Panc1 (cell line): ENCODE results near the gene PCDHGA1. TPM values are rescaled to one million over a fixed set of nuclear protein-coding genes. Genes with fewer than 3 reads are reported as not detected.

Experiments used
- ATAC-seq: fragments of 200-7000 bp; cut with Tn5 transposase; 2 replicates; pipeline ENCODE4 v1.9.1; 2020; ENCODE audit warnings: mild to moderate bottlenecking, moderate library complexity
- BruUV-seq: library from RNA; stranded (reverse); fragments of 400-500 nt; replicated peaks from 2 replicates; lab custom pipeline; 2021; lab: Mats Ljungman, UMichigan
- CTCF ChIA-PET: fragments of 300-600 bp; sonication (Branson Sonifier 250); formaldehyde crosslinking; loops from one replicate; lab custom pipeline; 2022; ENCODE audit warnings: antibody characterized with exemption; lab: Charles Lee
- POLR2A ChIA-PET: fragments of 300-600 bp; sonication (Branson Sonifier 250); formaldehyde crosslinking; loops from one replicate; lab custom pipeline; 2022; ENCODE audit warnings: antibody characterized with exemption; lab: Charles Lee
- DNase-seq: peaks from one replicate; pipeline ENCODE4 v3.0.0-alpha.2; 2010; ENCODE audit warnings: low read depth, low spot score
- H3K27ac ChIP-seq: 2 replicates; pipeline ENCODE4 v1.5.1; 2011; ENCODE audit warnings: mild to moderate bottlenecking, low read length, inconsistent platforms
- H3K27me3 ChIP-seq: fragments of 200-500 bp; sonication (Bioruptor generic); 2 replicates; pipeline ENCODE4 v1.6.0; 2014; ENCODE audit warnings: low read length, inconsistent platforms; ENCODE audit not compliant: control insufficient read depth, insufficient read depth
- H3K36me3 ChIP-seq: fragments of 200-500 bp; sonication (Bioruptor generic); 2 replicates; pipeline ENCODE4 v1.5.1; 2014; ENCODE audit warnings: inconsistent platforms, mild to moderate bottlenecking, low read length, moderate library complexity; ENCODE audit not compliant: control insufficient read depth, insufficient read depth
- H3K4me1 ChIP-seq: 2 replicates; pipeline ENCODE4 v1.5.1; 2011; ENCODE audit warnings: inconsistent platforms, mild to moderate bottlenecking, low read length, moderate library complexity; ENCODE audit not compliant: control insufficient read depth, insufficient read depth
- H3K4me3 ChIP-seq, 2 experiments: 2 replicates each; pipeline ENCODE4 v1.5.1; 2011 to 2012; ENCODE audit warnings: low read depth in 2 of 2, low read length in 2 of 2, mild to moderate bottlenecking in 2 of 2, inconsistent platforms in 1 of 2, moderate library complexity in 1 of 2
- H3K9me3 ChIP-seq: fragments of 200-500 bp; sonication (Bioruptor generic); 2 replicates; pipeline ENCODE4 v1.5.1; 2014; ENCODE audit warnings: low read depth, mild to moderate bottlenecking, inconsistent platforms, low read length, moderate library complexity; ENCODE audit not compliant: control insufficient read depth, insufficient read depth
- CTCF ChIP-seq: fragments of 450-650 bp; IDR thresholded peaks from 2 replicates; pipeline ENCODE4 v1.5.1; 2017; ENCODE audit warnings: mild to moderate bottlenecking
- POLR2AphosphoS5 ChIP-seq: IDR thresholded peaks from 2 replicates; pipeline ENCODE4 v1.6.1; 2012; ENCODE audit warnings: mild to moderate bottlenecking, low read depth, low read length, moderate library complexity
- REST ChIP-seq, 2 experiments: IDR thresholded peaks; 2 replicates each; pipeline ENCODE4 v1.6.1; 2011 to 2012; ENCODE audit warnings: low read depth in 2 of 2, control low read depth in 1 of 2, low read length in 1 of 2, mild to moderate bottlenecking in 1 of 2, moderate library complexity in 1 of 2; ENCODE audit not compliant: insufficient read depth in 1 of 2
- SIN3A ChIP-seq: IDR thresholded peaks from 2 replicates; pipeline ENCODE4 v1.6.1; 2012; ENCODE audit warnings: low read depth, mild to moderate bottlenecking, low read length, moderate library complexity, borderline replicate concordance; ENCODE audit not compliant: insufficient read depth
- TCF7L2 ChIP-seq: IDR thresholded peaks from 2 replicates; pipeline ENCODE4 v1.6.1; 2011; ENCODE audit warnings: mild to moderate bottlenecking, low read depth, low read length, inconsistent platforms
- in situ Hi-C: cut with HindIII; loops from 2 replicates; pipeline ENCODE4 v1.10.0; 2016; ENCODE audit warnings: low sequenced_read_pairs, low pct_unique_long_range_greater_than_20kb
- intact Hi-C: fragments of 100-400 bp; cut with micrococcal nuclease; formaldehyde crosslinking; loops from one replicate; pipeline ENCODE4 v1.10.0; 2022; ENCODE audit not compliant: unreplicated experiment
- total RNA-seq: library from RNA; stranded (reverse); gene quantifications from one replicate; pipeline ENCODE4 v1.2.1, GENCODE V29; 2021; ENCODE audit not compliant: unreplicated experiment

Gene PCDHGA1
- total RNA-seq, 1 experiment from 2014 or later, result 0.92 TPM

- DNase-seq, result no peak
- H3K4me3 ChIP-seq, result peak overlapping the region; percentile 22 to 46
- intact Hi-C loops, result no loop called here
Measured at GRCh38 chr5:141513627-141514329, 183.5 kb downstream of the PCDHGA1 start.

More at GRCh38 chr5:141513627-141514329, 183.5 kb downstream of the PCDHGA1 start:
- Histone ChIP-seq H3K9me3 (no peaks in the 10 kb centered on the region), H3K4me1 (peaks cover 34% of the 10 kb centered on the region), H3K36me3 (no peaks in the 10 kb centered on the region; the same call in 1 of the 2 replicates), H3K27ac (peak overlapping the region; percentile 79), H3K27me3 (no peaks in the 10 kb centered on the region)
- no peak for TF ChIP-seq SIN3A
- no peak for TF ChIP-seq POLR2AphosphoS5
- no peak for TF ChIP-seq REST (IDR thresholded peaks at IDR 0.05; ENCODE audit: insufficient read depth in 1 of 2, low read depth in 2 of 2, low read length in 1 of 2)
- TF ChIP-seq CTCF, result no peak
- no peak for TF ChIP-seq TCF7L2
- peak; percentile 55 for ATAC-seq
- in situ Hi-C loops, result no loop called here
- no TSS peak for BruUV-seq
- ChIA-PET CTCF (interaction anchor here (1.2 to 1.7 kb wide), 3 partner anchors 11 to 290 kb away, joined by 3 to 5 read pairs (median 4); partner anchors contain the start of genes PCDHB14 and PCDHGB7), POLR2A (no interaction called here)
